Lower leg skin (tissue), 4 donors: Measurements from ENCODE around the gene ADRB2. TPM values are rescaled to one million over a fixed set of nuclear protein-coding genes. Genes with fewer than 3 reads are reported as not detected.

Experiments used
- DNase-seq, 2 donors: peaks; one replicate each; pipeline ENCODE4 v3.0.0-alpha.2; 2019; ENCODE audit warnings: low spot score in 2 of 2
- H3K4me3 ChIP-seq: fragments of 200-600 bp; sonication (generic); 2 replicates; pipeline ENCODE4 v1.5.1; 2017; ENCODE audit warnings: mild to moderate bottlenecking, low read depth; ENCODE audit not compliant: poor library complexity, severe bottlenecking
- CTCF ChIP-seq, 3 donors: fragments of 450-650 bp; IDR thresholded peaks; one replicate each; pipeline ENCODE4 v1.5.1; 2016; ENCODE audit warnings: antibody characterized with exemption in 3 of 3, mild to moderate bottlenecking in 3 of 3, moderate library complexity in 2 of 3
- POLR2A ChIP-seq, 2 donors: fragments of 450-650 bp; IDR thresholded peaks; one replicate each; pipeline ENCODE4 v1.6.1; 2016 to 2017; ENCODE audit warnings: antibody characterized with exemption in 2 of 2, mild to moderate bottlenecking in 1 of 2, moderate library complexity in 1 of 2
- WGBS, 2 donors: methylation state at CpG; one replicate each; pipeline ENCODE4 v1.1.5; 2018; 5-methylcytosine and 5-hydroxymethylcytosine counted together
- intact Hi-C: fragments of 100-400 bp; cut with DNase I; formaldehyde crosslinking; loops from one replicate; pipeline ENCODE4 v1.15.0; 2023; ENCODE audit warnings: low total_unique reads
- total RNA-seq, 4 donors: library from RNA; depleted of rRNA; stranded (reverse); fragments of >200 nt; gene quantifications; one replicate each; pipeline ENCODE4 v1.1.0, GENCODE V29; 2016

Gene ADRB2
- total RNA-seq, 4 donors from 2014 or later: 31.4 to 90.3 (median 42.9) TPM

GRCh38 chr5:148843510-148844318 lies 17.3 kb downstream of the ADRB2 start:
- TF ChIP-seq POLR2A (IDR thresholded peaks at IDR 0.05) (no peak), CTCF (IDR thresholded peaks at IDR 0.05) (no peak)
- H3K4me3 ChIP-seq: no peak overlapping the region
- intact Hi-C loops: no loop called here
- WGBS, 2 donors: 63 to 66% methylated on average over 10 of the region's 10 CpGs
- DNase-seq: no peak

- 80 to 85% methylated on average over 7 of the region's 7 CpGs for WGBS, 2 donors
- no peak overlapping the region for H3K4me3 ChIP-seq
- no peak for DNase-seq
- intact Hi-C loops: no loop called here
- TF ChIP-seq POLR2A (IDR thresholded peaks at IDR 0.05): no peak
- no peak for TF ChIP-seq CTCF (IDR thresholded peaks at IDR 0.05)
These were observed 18.2 kb downstream of the ADRB2 start for GRCh38 chr5:148844433-148845280.

GRCh38 chr5:148846930-148847329 lies 20.5 kb downstream of the ADRB2 start:
- TF ChIP-seq CTCF (IDR thresholded peaks at IDR 0.05) (no peak), POLR2A (IDR thresholded peaks at IDR 0.05) (no peak)
- H3K4me3 ChIP-seq: no peak overlapping the region
- DNase-seq: no peak
- intact Hi-C loops: no loop called here

- WGBS, 2 donors: 85 to 90% methylated on average over 2 of the region's 2 CpGs
- TF ChIP-seq POLR2A (IDR thresholded peaks at IDR 0.05) (no peak), CTCF (IDR thresholded peaks at IDR 0.05) (no peak)
- H3K4me3 ChIP-seq: no peak overlapping the region
- no peak for DNase-seq
- intact Hi-C loops: no loop called here
These were observed 21.0 kb downstream of the ADRB2 start for GRCh38 chr5:148847456-148847855.

- WGBS, 2 donors: 96 to 97% methylated on average over 3 of the region's 3 CpGs
- TF ChIP-seq CTCF (IDR thresholded peaks at IDR 0.05): no peak
- TF ChIP-seq POLR2A (IDR thresholded peaks at IDR 0.05): no peak
- intact Hi-C loops: no loop called here
- no peak overlapping the region for H3K4me3 ChIP-seq
- no peak for DNase-seq
These were observed 22.1 kb downstream of the ADRB2 start for GRCh38 chr5:148848393-148849031.
